K562 (cell line): ENCODE results near the gene ASS1. TPM values are rescaled to one million over a fixed set of nuclear protein-coding genes. Genes with fewer than 3 reads are reported as not detected.

ENCODE experiments used
- ATAC-seq: fragments of 200-7000 bp; cut with Tn5 transposase; 3 replicates; pipeline ENCODE4 v1.9.1; 2020; ENCODE audit warnings: moderate library complexity
- BruUV-seq: library from RNA; stranded (reverse); fragments of 400-500 nt; replicated peaks from 2 replicates; lab custom pipeline; 2021; lab: Mats Ljungman, UMichigan
- CTCF ChIA-PET: fragments of 300-600 bp; formaldehyde crosslinking; extraction: SDS; loops from one replicate; lab custom pipeline; 2021; ENCODE audit warnings: low intra/inter-chr PET ratio; lab: Yijun Ruan, JAX
- POLR2A ChIA-PET: fragments of 300-600, 350-650 bp; sonication (Branson Sonifier 250); formaldehyde crosslinking; extraction: SDS; loops from one replicate; lab custom pipeline; 2021; ENCODE audit warnings: antibody characterized with exemption, inconsistent platforms; lab: Yijun Ruan, JAX
- DNase-seq, 4 experiments: peaks; one replicate each; pipeline versions ENCODE4 v3.0.0 to v3.0.0-alpha.2; 2011 to 2018; ENCODE audit warnings: low spot score in 3 of 4, mixed read lengths in 3 of 4; ENCODE audit errors: extremely low read depth in 1 of 4
- FAIRE-seq: peaks from 2 replicates; lab custom pipeline; 2011; peaks lifted over from hg19 to GRCh38; lab: Jason Lieb, UNC
- H2AFZ ChIP-seq: 2 replicates; pipeline ENCODE4 v1.6.0; 2011; ENCODE audit warnings: low read depth, low read length, control low read depth, inconsistent platforms
- H3K27ac ChIP-seq: fragments of 200-600 bp; 3 replicates; pipeline ENCODE4 v1.8.0; 2011; ENCODE audit warnings: low read depth, mild to moderate bottlenecking, control low read depth, inconsistent platforms, low read length, moderate library complexity, mixed read lengths; ENCODE audit errors: extremely low read depth
- H3K27me3 ChIP-seq, 2 experiments: fragments of 300-600 bp in 1 of 2; 2 replicates in 1 of 2; 3 replicates in 1 of 2; pipeline versions ENCODE4 v1.6.0 to v1.8.0; 2011; ENCODE audit warnings: inconsistent platforms in 2 of 2, low read length in 2 of 2, mild to moderate bottlenecking in 1 of 2, mixed read lengths in 1 of 2, moderate library complexity in 1 of 2; ENCODE audit not compliant: control insufficient read depth in 2 of 2, insufficient read depth in 2 of 2
- H3K36me3 ChIP-seq: fragments of 300-600 bp; 3 replicates; pipeline ENCODE4 v1.8.0; 2011; ENCODE audit warnings: mild to moderate bottlenecking, low read length, inconsistent platforms; ENCODE audit not compliant: control insufficient read depth, insufficient read depth
- H3K4me1 ChIP-seq, 2 experiments: fragments of 200-600 bp in 1 of 2; replicated peaks in 1 of 2; 2 replicates in 1 of 2; 3 replicates in 1 of 2; pipeline versions ENCODE4 v1.5.1 to v1.8.0; 2011; ENCODE audit warnings: inconsistent platforms in 2 of 2, low read length in 2 of 2, mild to moderate bottlenecking in 1 of 2, mixed read lengths in 1 of 2, moderate library complexity in 1 of 2; ENCODE audit not compliant: control insufficient read depth in 2 of 2, insufficient read depth in 2 of 2
- H3K4me2 ChIP-seq: 2 replicates; pipeline ENCODE4 v1.6.1; 2011; ENCODE audit warnings: low read length, control low read depth, inconsistent platforms, mixed read lengths; ENCODE audit not compliant: insufficient read depth
- H3K4me3 ChIP-seq: fragments of 200-600 bp; sonication (generic), shearing (Covaris generic); 2 replicates; pipeline ENCODE4 v1.5.1; 2016; ENCODE audit warnings: control low read depth, inconsistent platforms
- H3K79me2 ChIP-seq: fragments of 200-600 bp; 3 replicates; pipeline ENCODE4 v1.8.0; 2011; ENCODE audit warnings: low read length, inconsistent platforms; ENCODE audit not compliant: control insufficient read depth, insufficient read depth
- H3K9ac ChIP-seq, 2 experiments: 2 replicates each; pipeline versions ENCODE4 v1.6.0 to v1.6.1; 2011; ENCODE audit warnings: low read depth in 2 of 2, low read length in 2 of 2, control low read depth in 1 of 2, inconsistent platforms in 1 of 2, mild to moderate bottlenecking in 1 of 2, mixed read lengths in 1 of 2; ENCODE audit not compliant: insufficient read depth in 1 of 2
- H3K9me1 ChIP-seq: one replicate; pipeline ENCODE4 v1.6.0; 2011; ENCODE audit warnings: inconsistent platforms, mild to moderate bottlenecking, low read length, moderate library complexity; ENCODE audit not compliant: control insufficient read depth, insufficient read depth
- H3K9me3 ChIP-seq: replicated peaks from 2 replicates; pipeline ENCODE4 v1.5.1; 2011; ENCODE audit warnings: low read depth, low read length, inconsistent platforms; ENCODE audit not compliant: control insufficient read depth, insufficient read depth
- H4K20me1 ChIP-seq: replicated peaks from 2 replicates; pipeline ENCODE4 v1.6.1; 2011; ENCODE audit warnings: low read length, inconsistent platforms, mixed read lengths; ENCODE audit not compliant: control insufficient read depth, insufficient read depth
- NR3C1 ChIP-seq: sonication (generic); formaldehyde crosslinking; IDR thresholded peaks from 2 replicates; pipeline ENCODE4 v1.8.1; 2022; ENCODE audit warnings: missing genetic modification reagents
- PHB2 ChIP-seq: fragments of 450-650 bp; IDR thresholded peaks from 2 replicates; pipeline ENCODE4 v1.6.1; 2017; ENCODE audit warnings: low read depth
- POLR2AphosphoS2 ChIP-seq: IDR thresholded peaks from 2 replicates; pipeline ENCODE4 v1.6.1; 2012; ENCODE audit warnings: low read length, improper control_type of control experiment
- STAT5B ChIP-seq: fragments of 250-450 bp; sonication (Bioruptor Pico); IDR thresholded peaks from 2 replicates; pipeline ENCODE4 v1.8.0; 2021; ENCODE audit warnings: mild to moderate bottlenecking, inconsistent platforms
- TSC22D4 ChIP-seq: fragments of 450-650 bp; IDR thresholded peaks from 2 replicates; pipeline ENCODE4 v1.6.1; 2016; ENCODE audit warnings: missing genetic modification characterization, missing biosample characterization, control low read depth
- ZNF408 ChIP-seq: fragments of 250-450 bp; sonication (Bioruptor Pico); IDR thresholded peaks from 2 replicates; pipeline ENCODE4 v1.4.0; 2020; ENCODE audit warnings: low read depth, mild to moderate bottlenecking, moderate library complexity
- WGBS: fragments of 100-300 bp; shearing (Covaris generic); methylation state at CpG from one replicate; pipeline ENCODE4 v1.1.6; 2016; ENCODE audit warnings: low coverage, mixed read lengths; ENCODE audit not compliant: insufficient coverage; ENCODE audit errors: missing lambda C conversion rate; 5-methylcytosine and 5-hydroxymethylcytosine counted together
- in situ Hi-C: fragments of 300-500 bp; cut with MboI; formaldehyde crosslinking; loops from 4 replicates; pipeline ENCODE4 v1.15.0; 2018; ENCODE audit warnings: inconsistent platforms, mixed read lengths
- intact Hi-C: fragments of 100-400 bp; cut with micrococcal nuclease; formaldehyde crosslinking; loops from 2 replicates; pipeline ENCODE4 v1.14.2; 2022
- polyA plus RNA-seq, 8 experiments: library from polyadenylated mRNA; depleted of rRNA in 4 of 8; stranded (reverse) in 5 of 8; unstranded in 3 of 8; fragments of >200 nt; fragmentation: Nextera tagmentation in 2 of 8; fragmentation: Illumina TruSeq in 1 of 8; extraction: Ambion mirVana in 2 of 8; extraction: Trizol in 1 of 8; gene quantifications; 2 replicates each; pipeline versions ENCODE4 v1.2.1 to v1.2.3, GENCODE V29; 2011 to 2014; ENCODE audit warnings: inconsistent platforms in 1 of 8, missing spikeins in 1 of 8
- total RNA-seq, 7 experiments: library from RNA; depleted of rRNA in 6 of 7; stranded (reverse); fragments of >200 nt in 6 of 7; fragmentation: Illumina TruSeq in 2 of 7; extraction: Trizol in 2 of 7; gene quantifications; 2 replicates each; pipeline versions ENCODE4 v1.2.1 to v1.2.3, GENCODE V29; 2011 to 2021; ENCODE audit warnings: low replicate concordance in 1 of 7
- TF ChIP-seq, protein P1 (sequence below): fragments of 250-450 bp; sonication (Bioruptor Pico); IDR thresholded peaks from 2 replicates; pipeline ENCODE4 v1.4.0; 2020
- TF ChIP-seq, protein P2 (sequence below): fragments of 250-450 bp; sonication (Bioruptor Pico); IDR thresholded peaks from 2 replicates; pipeline ENCODE4 v1.4.0; 2020

The ASS1 gene
- total and polyA plus RNA-seq, 9 of the 15 experiments (the other 6 are each of a cell fraction or from before 2014, with no cell fraction given) = 1.5 to 5.7 (median 3.7) TPM

DNA sequence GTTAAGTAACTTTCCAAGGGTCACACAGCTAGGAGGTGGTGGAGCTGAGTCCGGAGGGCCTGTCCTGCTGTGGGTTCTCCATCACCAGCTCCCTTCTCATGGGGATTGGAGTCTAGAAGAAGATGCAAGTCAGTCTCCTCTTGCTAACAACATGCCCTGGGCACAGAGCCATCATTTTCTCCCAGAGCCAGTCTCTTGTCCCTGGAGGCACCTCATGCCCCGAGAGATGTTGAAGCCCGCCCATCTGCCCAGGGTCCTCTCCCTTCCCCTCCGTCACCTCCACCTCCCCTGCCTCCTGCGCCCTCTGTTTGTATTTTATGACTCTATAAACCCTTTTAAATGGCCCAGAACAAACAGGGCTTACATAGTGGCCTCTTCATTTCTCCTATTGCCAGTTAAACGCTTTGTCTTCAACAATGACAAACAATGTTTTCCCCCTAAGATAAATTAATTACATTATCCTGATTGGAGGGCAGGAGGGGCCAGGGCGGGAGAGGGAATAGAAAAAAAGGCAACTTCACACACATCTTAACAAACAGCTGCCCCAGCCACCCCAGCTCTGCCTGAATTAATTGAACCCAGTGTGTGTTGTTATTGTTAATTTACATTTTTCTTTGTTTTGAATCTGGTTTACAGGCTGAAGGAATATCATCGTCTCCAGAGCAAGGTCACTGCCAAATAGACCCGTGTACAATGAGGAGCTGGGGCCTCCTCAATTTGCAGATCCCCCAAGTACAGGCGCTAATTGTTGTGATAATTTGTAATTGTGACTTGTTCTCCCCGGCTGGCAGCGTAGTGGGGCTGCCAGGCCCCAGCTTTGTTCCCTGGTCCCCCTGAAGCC is 55.8 kb downstream of the ASS1 start:
- Histone ChIP-seq H3K27me3 (no peaks in the 10 kb centered on the region), H3K27ac (no peak overlapping the region), H2AFZ (peak overlapping the region; percentile 19; the same call in 1 of the 2 replicates), H3K4me1 (peaks cover 2 to 5% of the 10 kb centered on the region in 2 experiments; a peak in 3 of 5 replicates), H3K79me2 (no peaks in the 10 kb centered on the region), H3K9me3 (peaks cover 2% of the 10 kb centered on the region), H3K9me1 (peaks cover 2% of the 10 kb centered on the region), H4K20me1 (no peaks in the 10 kb centered on the region), H3K4me2 (no peak overlapping the region), H3K4me3 (no peak overlapping the region), H3K36me3 (no peaks in the 10 kb centered on the region), H3K9ac (0 out of 4 replicates have a peak overlapping the region, but pooled peaks of 1 of the 2 experiments have one; percentile 40)
- WGBS = 50% methylated on average over 12 of the region's 12 CpGs
- no TSS peak for BruUV-seq
- DNase-seq (no peak), FAIRE-seq (no peak), ATAC-seq (no peak)
- POLR2A ChIA-PET = interaction anchor here (0.8 to 1.1 kb wide), 4 partner anchors 12 to 31 kb away, joined by 3 to 4 read pairs (median 4); no protein-coding TSS in a partner anchor
- TF ChIP-seq, protein P1, sequence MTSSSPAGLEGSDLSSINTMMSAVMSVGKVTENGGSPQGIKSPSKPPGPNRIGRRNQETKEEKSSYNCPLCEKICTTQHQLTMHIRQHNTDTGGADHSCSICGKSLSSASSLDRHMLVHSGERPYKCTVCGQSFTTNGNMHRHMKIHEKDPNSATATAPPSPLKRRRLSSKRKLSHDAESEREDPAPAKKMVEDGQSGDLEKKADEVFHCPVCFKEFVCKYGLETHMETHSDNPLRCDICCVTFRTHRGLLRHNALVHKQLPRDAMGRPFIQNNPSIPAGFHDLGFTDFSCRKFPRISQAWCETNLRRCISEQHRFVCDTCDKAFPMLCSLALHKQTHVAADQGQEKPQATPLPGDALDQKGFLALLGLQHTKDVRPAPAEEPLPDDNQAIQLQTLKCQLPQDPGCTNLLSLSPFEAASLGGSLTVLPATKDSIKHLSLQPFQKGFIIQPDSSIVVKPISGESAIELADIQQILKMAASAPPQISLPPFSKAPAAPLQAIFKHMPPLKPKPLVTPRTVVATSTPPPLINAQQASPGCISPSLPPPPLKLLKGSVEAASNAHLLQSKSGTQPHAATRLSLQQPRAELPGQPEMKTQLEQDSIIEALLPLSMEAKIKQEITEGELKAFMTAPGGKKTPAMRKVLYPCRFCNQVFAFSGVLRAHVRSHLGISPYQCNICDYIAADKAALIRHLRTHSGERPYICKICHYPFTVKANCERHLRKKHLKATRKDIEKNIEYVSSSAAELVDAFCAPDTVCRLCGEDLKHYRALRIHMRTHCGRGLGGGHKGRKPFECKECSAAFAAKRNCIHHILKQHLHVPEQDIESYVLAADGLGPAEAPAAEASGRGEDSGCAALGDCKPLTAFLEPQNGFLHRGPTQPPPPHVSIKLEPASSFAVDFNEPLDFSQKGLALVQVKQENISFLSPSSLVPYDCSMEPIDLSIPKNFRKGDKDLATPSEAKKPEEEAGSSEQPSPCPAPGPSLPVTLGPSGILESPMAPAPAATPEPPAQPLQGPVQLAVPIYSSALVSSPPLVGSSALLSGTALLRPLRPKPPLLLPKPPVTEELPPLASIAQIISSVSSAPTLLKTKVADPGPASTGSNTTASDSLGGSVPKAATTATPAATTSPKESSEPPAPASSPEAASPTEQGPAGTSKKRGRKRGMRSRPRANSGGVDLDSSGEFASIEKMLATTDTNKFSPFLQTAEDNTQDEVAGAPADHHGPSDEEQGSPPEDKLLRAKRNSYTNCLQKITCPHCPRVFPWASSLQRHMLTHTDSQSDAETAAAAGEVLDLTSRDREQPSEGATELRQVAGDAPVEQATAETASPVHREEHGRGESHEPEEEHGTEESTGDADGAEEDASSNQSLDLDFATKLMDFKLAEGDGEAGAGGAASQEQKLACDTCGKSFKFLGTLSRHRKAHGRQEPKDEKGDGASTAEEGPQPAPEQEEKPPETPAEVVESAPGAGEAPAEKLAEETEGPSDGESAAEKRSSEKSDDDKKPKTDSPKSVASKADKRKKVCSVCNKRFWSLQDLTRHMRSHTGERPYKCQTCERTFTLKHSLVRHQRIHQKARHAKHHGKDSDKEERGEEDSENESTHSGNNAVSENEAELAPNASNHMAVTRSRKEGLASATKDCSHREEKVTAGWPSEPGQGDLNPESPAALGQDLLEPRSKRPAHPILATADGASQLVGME (CRISPR knock-in tag) = no peak
- TF ChIP-seq TSC22D4 (tag) (no peak), POLR2AphosphoS2 (no peak), ZNF408 (no peak), NR3C1 (CRISPR knock-in tag) (no peak), STAT5B (no peak), PHB2 (no peak)
- TF ChIP-seq, protein P2, sequence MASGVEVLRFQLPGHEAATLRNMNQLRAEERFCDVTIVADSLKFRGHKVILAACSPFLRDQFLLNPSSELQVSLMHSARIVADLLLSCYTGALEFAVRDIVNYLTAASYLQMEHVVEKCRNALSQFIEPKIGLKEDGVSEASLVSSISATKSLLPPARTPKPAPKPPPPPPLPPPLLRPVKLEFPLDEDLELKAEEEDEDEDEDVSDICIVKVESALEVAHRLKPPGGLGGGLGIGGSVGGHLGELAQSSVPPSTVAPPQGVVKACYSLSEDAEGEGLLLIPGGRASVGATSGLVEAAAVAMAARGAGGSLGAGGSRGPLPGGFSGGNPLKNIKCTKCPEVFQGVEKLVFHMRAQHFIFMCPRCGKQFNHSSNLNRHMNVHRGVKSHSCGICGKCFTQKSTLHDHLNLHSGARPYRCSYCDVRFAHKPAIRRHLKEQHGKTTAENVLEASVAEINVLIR = no peak
- in situ Hi-C loops (no loop called here), intact Hi-C loops (no loop called here)
- CTCF ChIA-PET = no interaction called here
